Activated naive CD8-positive, alpha-beta T cell treated with anti-CD3 and anti-CD28 coated beads, Interleukin-2, amount 50 U/mL, for 24 hours (primary cell): ENCODE results near the gene ANAPC4.
"Not testable (repeated sequence)": the region's sequence is repeated elsewhere in the genome, so short reads cannot be mapped to it uniquely, and the experiment has no call there.

Experiments used
- ATAC-seq: fragments of 150-1000 bp; cut with Tn5 transposase; one replicate; pipeline ENCODE4 v1.10.0; 2021
- DNase-seq: peaks from one replicate; pipeline ENCODE4 v3.0.0; 2021
- H3K27ac Mint-ChIP-seq: one replicate; pipeline ENCODE4 v1.8.0; 2021; ENCODE audit warnings: mild to moderate bottlenecking, mixed read lengths
- H3K27me3 Mint-ChIP-seq: one replicate; pipeline ENCODE4 v1.8.0; 2021; ENCODE audit warnings: mixed read lengths
- H3K36me3 Mint-ChIP-seq: one replicate; pipeline ENCODE4 v1.8.0; 2021; ENCODE audit warnings: low read depth, mixed read lengths
- H3K4me1 Mint-ChIP-seq: one replicate; pipeline ENCODE4 v1.8.0; 2021; ENCODE audit warnings: mixed read lengths
- H3K4me3 Mint-ChIP-seq: one replicate; pipeline ENCODE4 v1.8.0; 2021; ENCODE audit warnings: mild to moderate bottlenecking, moderate library complexity, mixed read lengths
- H3K9me3 Mint-ChIP-seq: one replicate; pipeline ENCODE4 v1.8.0; 2021; ENCODE audit warnings: mixed read lengths

ANAPC4 gene

GRCh38 chr4:25376754-25377571, at the start of gene ANAPC4:
ANAPC4 (plus strand) TSS chr4:25377263; CDS start chr4:25377428, 165 bp downstream.
- peak within 1 kb of the TSS; percentile 85 for H3K27ac Mint-ChIP-seq
- DNase-seq: peak; percentile 99
- no peaks in the 10 kb centered on the region for H3K27me3 Mint-ChIP-seq
- peaks cover 8% of the 10 kb centered on the region for H3K4me1 Mint-ChIP-seq
- peak; percentile 99 for ATAC-seq
- H3K36me3 Mint-ChIP-seq: peaks cover 8% of the 10 kb centered on the region
- no peak within 1 kb of the TSS for H3K4me3 Mint-ChIP-seq
- H3K9me3 Mint-ChIP-seq: no peaks in the 10 kb centered on the region

- not testable (repeated sequence) for H3K27me3 Mint-ChIP-seq, H3K27ac Mint-ChIP-seq, ATAC-seq, H3K9me3 Mint-ChIP-seq, DNase-seq, H3K4me3 Mint-ChIP-seq
- H3K36me3 Mint-ChIP-seq: peaks cover 13% of the 10 kb centered on the region
- H3K4me1 Mint-ChIP-seq: peaks cover 21% of the 10 kb centered on the region
Observed at GRCh38 chr4:25328463-25328862, 48.6 kb upstream of the ANAPC4 start.

- Mint-ChIP-seq H3K27me3 (no peaks in the 10 kb centered on the region), H3K9me3 (no peaks in the 10 kb centered on the region), H3K4me3 (peak overlapping the region; percentile 70), H3K4me1 (peaks cover 21% of the 10 kb centered on the region), H3K36me3 (peaks cover 11% of the 10 kb centered on the region), H3K27ac (no peak overlapping the region)
- ATAC-seq (no peak), DNase-seq (no peak)
Observed at GRCh38 chr4:25330335-25330734, 46.7 kb upstream of the ANAPC4 start.

GRCh38 chr4:25330905-25331808, 45.9 kb upstream of the ANAPC4 start:
- DNase-seq: no peak
- H3K27ac Mint-ChIP-seq: peak overlapping the region; percentile 76
- no peaks in the 10 kb centered on the region for H3K9me3 Mint-ChIP-seq
- peak overlapping the region; percentile 70 for H3K4me3 Mint-ChIP-seq
- no peaks in the 10 kb centered on the region for H3K27me3 Mint-ChIP-seq
- ATAC-seq: peak; percentile 57
- peaks cover 20% of the 10 kb centered on the region for H3K4me1 Mint-ChIP-seq
- peaks cover 13% of the 10 kb centered on the region for H3K36me3 Mint-ChIP-seq

- no peak overlapping the region for H3K4me3 Mint-ChIP-seq
- H3K27me3 Mint-ChIP-seq: no peaks in the 10 kb centered on the region
- H3K27ac Mint-ChIP-seq: no peak overlapping the region
- no peaks in the 10 kb centered on the region for H3K9me3 Mint-ChIP-seq
- DNase-seq (no peak), ATAC-seq (no peak)
- H3K36me3 Mint-ChIP-seq: peaks cover 20% of the 10 kb centered on the region
- H3K4me1 Mint-ChIP-seq: peaks cover 12% of the 10 kb centered on the region
Observed at GRCh38 chr4:25343671-25344070, 33.4 kb upstream of the ANAPC4 start.

- H3K9me3 Mint-ChIP-seq: no peaks in the 10 kb centered on the region
- H3K4me3 Mint-ChIP-seq: no peak overlapping the region
- H3K27me3 Mint-ChIP-seq: no peaks in the 10 kb centered on the region
- ATAC-seq (no peak), DNase-seq (no peak)
- H3K36me3 Mint-ChIP-seq: peaks cover 14% of the 10 kb centered on the region
- H3K4me1 Mint-ChIP-seq: peaks cover 12% of the 10 kb centered on the region
- no peak overlapping the region for H3K27ac Mint-ChIP-seq
Observed at GRCh38 chr4:25345744-25346143, 31.3 kb upstream of the ANAPC4 start.

GRCh38 chr4:25346913-25347312, 30.1 kb upstream of the ANAPC4 start:
- peak overlapping the region; percentile 36 for H3K27ac Mint-ChIP-seq
- H3K27me3 Mint-ChIP-seq: no peaks in the 10 kb centered on the region
- H3K4me3 Mint-ChIP-seq: no peak overlapping the region
- H3K4me1 Mint-ChIP-seq: peaks cover 12% of the 10 kb centered on the region
- peaks cover 12% of the 10 kb centered on the region for H3K36me3 Mint-ChIP-seq
- ATAC-seq: peak; percentile 93
- DNase-seq: no peak
- H3K9me3 Mint-ChIP-seq: no peaks in the 10 kb centered on the region

GRCh38 chr4:25347473-25347872, 29.6 kb upstream of the ANAPC4 start:
- DNase-seq (no peak), ATAC-seq (no peak)
- Mint-ChIP-seq H3K27ac (no peak overlapping the region), H3K9me3 (no peaks in the 10 kb centered on the region), H3K27me3 (no peaks in the 10 kb centered on the region), H3K4me3 (no peak overlapping the region), H3K36me3 (peaks cover 12% of the 10 kb centered on the region), H3K4me1 (peaks cover 12% of the 10 kb centered on the region)

GRCh38 chr4:25347971-25348370, 29.1 kb upstream of the ANAPC4 start:
- H3K9me3 Mint-ChIP-seq: no peaks in the 10 kb centered on the region
- peaks cover 12% of the 10 kb centered on the region for H3K4me1 Mint-ChIP-seq
- no peak overlapping the region for H3K4me3 Mint-ChIP-seq
- H3K27ac Mint-ChIP-seq: no peak overlapping the region
- no peak for DNase-seq
- H3K27me3 Mint-ChIP-seq: no peaks in the 10 kb centered on the region
- peaks cover 10% of the 10 kb centered on the region for H3K36me3 Mint-ChIP-seq
- ATAC-seq: no peak

GRCh38 chr4:25350561-25350960, 26.5 kb upstream of the ANAPC4 start:
- ATAC-seq: no peak
- H3K4me3 Mint-ChIP-seq: no peak overlapping the region
- no peaks in the 10 kb centered on the region for H3K9me3 Mint-ChIP-seq
- DNase-seq: no peak
- no peaks in the 10 kb centered on the region for H3K27me3 Mint-ChIP-seq
- H3K4me1 Mint-ChIP-seq: peaks cover 11% of the 10 kb centered on the region
- H3K36me3 Mint-ChIP-seq: peaks cover 12% of the 10 kb centered on the region
- H3K27ac Mint-ChIP-seq: no peak overlapping the region

GRCh38 chr4:25351777-25352416, 25.2 kb upstream of the ANAPC4 start:
- DNase-seq (no peak), ATAC-seq (no peak)
- H3K36me3 Mint-ChIP-seq: peaks cover 15% of the 10 kb centered on the region
- peaks cover 2% of the 10 kb centered on the region for H3K4me1 Mint-ChIP-seq
- no peaks in the 10 kb centered on the region for H3K27me3 Mint-ChIP-seq
- no peaks in the 10 kb centered on the region for H3K9me3 Mint-ChIP-seq
- H3K4me3 Mint-ChIP-seq: no peak overlapping the region
- no peak overlapping the region for H3K27ac Mint-ChIP-seq

GRCh38 chr4:25356068-25356467, 21.0 kb upstream of the ANAPC4 start:
- no peak overlapping the region for H3K27ac Mint-ChIP-seq
- no peaks in the 10 kb centered on the region for H3K9me3 Mint-ChIP-seq
- no peak for DNase-seq
- H3K4me1 Mint-ChIP-seq: no peaks in the 10 kb centered on the region
- no peak for ATAC-seq
- peaks cover 18% of the 10 kb centered on the region for H3K36me3 Mint-ChIP-seq
- H3K4me3 Mint-ChIP-seq: no peak overlapping the region
- no peaks in the 10 kb centered on the region for H3K27me3 Mint-ChIP-seq

GRCh38 chr4:25358515-25359275, 18.4 kb upstream of the ANAPC4 start:
- DNase-seq: no peak
- no peak overlapping the region for H3K27ac Mint-ChIP-seq
- no peaks in the 10 kb centered on the region for H3K9me3 Mint-ChIP-seq
- H3K36me3 Mint-ChIP-seq: peaks cover 14% of the 10 kb centered on the region
- no peak for ATAC-seq
- H3K4me3 Mint-ChIP-seq: no peak overlapping the region
- no peaks in the 10 kb centered on the region for H3K27me3 Mint-ChIP-seq
- H3K4me1 Mint-ChIP-seq: no peaks in the 10 kb centered on the region

GRCh38 chr4:25361253-25361652, 15.8 kb upstream of the ANAPC4 start:
- no peak overlapping the region for H3K4me3 Mint-ChIP-seq
- ATAC-seq (no peak), DNase-seq (no peak)
- H3K27ac Mint-ChIP-seq: no peak overlapping the region
- peaks cover 5% of the 10 kb centered on the region for H3K36me3 Mint-ChIP-seq
- no peaks in the 10 kb centered on the region for H3K27me3 Mint-ChIP-seq
- H3K4me1 Mint-ChIP-seq: no peaks in the 10 kb centered on the region
- no peaks in the 10 kb centered on the region for H3K9me3 Mint-ChIP-seq
